HFF-Myc (cell line): ENCODE measurements around the gene NAT10.

Experiments used
- DNase-seq: peaks from one replicate; pipeline ENCODE4 v3.0.0-alpha.2; 2011; ENCODE audit warnings: low read depth; ENCODE audit errors: extremely low read depth
- H3K4me3 ChIP-seq: replicated peaks from 2 replicates; pipeline ENCODE4 v1.5.1; 2011; ENCODE audit warnings: low read depth, mild to moderate bottlenecking, control low read depth, low read length
- TF ChIP-seq, protein P1 (sequence below): IDR thresholded peaks from 2 replicates; pipeline ENCODE4 v1.5.1; 2012; ENCODE audit warnings: mild to moderate bottlenecking, low read depth, low read length, control low read depth; ENCODE audit errors: missing control alignments

Gene NAT10

DNA sequence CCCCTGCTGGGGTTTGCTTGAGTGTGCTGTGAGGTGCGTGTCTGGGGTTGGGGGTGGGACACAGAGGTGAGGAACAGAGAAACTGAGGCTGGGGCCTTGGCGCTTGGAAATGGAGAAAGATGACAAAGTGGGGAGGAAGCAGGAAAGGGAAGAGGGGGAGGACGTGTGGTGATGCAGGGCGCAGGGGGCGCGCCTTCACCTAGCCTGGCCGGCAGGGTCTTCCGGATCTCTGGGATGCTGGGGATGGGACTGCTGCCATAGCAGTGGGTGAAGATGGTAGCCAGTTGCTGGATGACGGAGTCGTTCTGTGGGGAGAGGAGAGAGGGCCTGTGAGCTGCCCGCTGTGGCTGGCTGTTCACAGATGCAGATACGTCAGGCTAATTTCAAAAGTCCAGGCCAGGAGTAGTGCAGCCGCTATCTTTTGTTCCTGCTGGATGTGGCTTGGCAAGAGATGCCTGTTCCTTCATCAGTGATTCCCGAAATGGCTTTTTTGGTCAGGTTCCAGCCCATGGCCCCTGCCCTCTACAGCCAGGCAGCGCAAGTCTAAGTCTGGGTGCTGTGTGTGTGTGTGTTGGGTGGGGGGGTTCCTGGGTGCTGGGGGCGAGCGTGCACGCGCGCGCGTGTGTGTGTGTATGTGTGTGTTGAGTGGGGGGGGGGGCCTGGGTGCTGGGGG is 54.8 kb downstream of the NAT10 start:
- TF ChIP-seq, protein P1, sequence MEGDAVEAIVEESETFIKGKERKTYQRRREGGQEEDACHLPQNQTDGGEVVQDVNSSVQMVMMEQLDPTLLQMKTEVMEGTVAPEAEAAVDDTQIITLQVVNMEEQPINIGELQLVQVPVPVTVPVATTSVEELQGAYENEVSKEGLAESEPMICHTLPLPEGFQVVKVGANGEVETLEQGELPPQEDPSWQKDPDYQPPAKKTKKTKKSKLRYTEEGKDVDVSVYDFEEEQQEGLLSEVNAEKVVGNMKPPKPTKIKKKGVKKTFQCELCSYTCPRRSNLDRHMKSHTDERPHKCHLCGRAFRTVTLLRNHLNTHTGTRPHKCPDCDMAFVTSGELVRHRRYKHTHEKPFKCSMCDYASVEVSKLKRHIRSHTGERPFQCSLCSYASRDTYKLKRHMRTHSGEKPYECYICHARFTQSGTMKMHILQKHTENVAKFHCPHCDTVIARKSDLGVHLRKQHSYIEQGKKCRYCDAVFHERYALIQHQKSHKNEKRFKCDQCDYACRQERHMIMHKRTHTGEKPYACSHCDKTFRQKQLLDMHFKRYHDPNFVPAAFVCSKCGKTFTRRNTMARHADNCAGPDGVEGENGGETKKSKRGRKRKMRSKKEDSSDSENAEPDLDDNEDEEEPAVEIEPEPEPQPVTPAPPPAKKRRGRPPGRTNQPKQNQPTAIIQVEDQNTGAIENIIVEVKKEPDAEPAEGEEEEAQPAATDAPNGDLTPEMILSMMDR = no peak
- DNase-seq = no peak
- no peak overlapping the region for H3K4me3 ChIP-seq

DNA sequence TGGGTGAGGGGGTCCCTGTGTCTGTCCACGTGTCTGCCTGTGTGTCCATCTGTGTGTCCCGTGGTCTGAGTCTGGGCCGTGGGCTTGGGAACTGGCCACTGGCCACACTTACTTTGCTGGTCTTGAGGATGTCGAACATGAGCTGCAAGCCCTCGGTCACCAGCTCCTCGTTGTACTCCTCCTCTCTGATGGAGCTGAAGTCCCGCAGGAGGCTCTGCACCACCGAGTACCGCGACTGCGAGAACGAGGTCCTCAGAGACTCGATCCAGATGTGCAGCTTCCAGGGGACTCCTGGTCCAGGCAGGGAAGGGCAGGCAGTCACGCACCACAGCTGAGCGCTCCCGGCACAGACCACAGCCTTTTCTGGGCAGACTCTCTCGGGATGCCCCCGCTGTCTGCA is 55.4 kb downstream of the NAT10 start:
- TF ChIP-seq, protein P1 = no peak
- no peak for DNase-seq

DNA sequence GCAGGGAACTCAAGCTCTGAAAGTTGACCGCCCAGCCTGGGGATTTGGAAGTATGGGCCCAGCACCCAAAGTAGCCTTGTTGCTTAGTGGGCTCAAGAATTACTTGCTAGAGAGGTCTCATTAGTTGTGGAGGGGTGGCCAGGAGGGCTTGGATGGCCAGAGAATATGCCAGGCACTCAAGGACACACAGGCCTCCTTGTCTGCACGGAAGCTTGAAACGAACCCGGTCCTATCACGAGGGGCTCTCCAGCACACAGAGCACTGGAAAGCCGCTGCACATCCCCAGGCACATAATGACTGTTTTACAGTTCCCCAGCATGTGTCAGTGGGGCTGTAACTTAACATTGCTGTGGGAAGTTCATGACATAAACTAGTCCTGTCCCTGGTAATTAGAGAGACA is 55.9 kb downstream of the NAT10 start:
- TF ChIP-seq, protein P1 = no peak
- no peak for DNase-seq
- no peak overlapping the region for H3K4me3 ChIP-seq

More for the DNA sequence above, 55.4 kb downstream of the NAT10 start:
- H3K4me3 ChIP-seq = no peak overlapping the region

DNA sequence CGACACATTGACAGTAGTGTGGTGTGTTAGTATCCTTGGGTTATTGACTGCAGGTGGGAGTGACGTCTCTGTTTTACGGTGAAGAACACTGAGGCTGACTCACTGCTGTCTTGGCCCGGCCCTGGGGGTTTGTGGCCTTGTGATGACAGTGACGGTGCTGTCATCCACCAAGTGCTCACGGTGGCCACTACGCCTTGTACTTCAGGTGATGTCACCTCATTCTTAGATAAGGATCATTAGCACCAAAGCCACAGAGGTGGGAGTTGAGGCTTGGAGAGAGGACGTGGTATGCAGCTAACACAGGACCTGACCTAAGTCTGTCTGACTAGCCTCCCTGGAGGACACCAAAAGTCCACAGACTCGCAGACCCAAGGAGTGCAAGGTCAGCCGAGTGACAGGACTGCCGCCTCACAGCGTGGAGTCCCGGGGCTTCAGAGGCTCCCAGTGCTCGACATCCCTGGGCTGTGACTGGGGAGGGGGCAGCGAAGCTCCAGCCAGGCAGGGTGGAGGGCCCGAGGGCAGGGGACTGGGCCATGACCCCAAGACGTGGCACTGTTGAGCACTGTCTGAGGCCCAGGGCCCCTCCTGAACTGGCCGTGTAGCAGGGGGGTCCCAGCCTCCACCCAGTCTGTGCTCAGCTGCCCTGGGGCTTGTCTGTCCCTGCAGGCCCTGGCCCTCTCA is 56.5 kb downstream of the NAT10 start:
- TF ChIP-seq, protein P1 = no peak
- no peak overlapping the region for H3K4me3 ChIP-seq
- DNase-seq = no peak

DNA sequence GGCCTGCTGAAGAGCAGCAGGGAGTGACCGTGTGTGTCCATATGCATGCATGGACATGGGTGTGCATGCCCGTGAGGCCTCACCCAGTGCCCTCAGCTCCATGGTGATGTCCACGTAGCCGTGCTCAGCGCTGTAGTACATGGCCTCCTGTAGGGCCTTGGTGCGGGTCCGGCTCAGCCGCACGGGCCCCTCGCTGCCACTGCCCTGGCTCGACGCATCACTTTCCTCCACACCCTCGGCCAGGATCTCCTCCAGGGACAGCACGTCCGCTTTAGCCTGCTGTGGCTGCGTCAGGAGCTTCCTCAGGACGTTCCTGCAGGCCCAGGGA is 57.0 kb downstream of the NAT10 start:
- DNase-seq = no peak
- TF ChIP-seq, protein P1 = no peak
- no peak overlapping the region for H3K4me3 ChIP-seq

DNA sequence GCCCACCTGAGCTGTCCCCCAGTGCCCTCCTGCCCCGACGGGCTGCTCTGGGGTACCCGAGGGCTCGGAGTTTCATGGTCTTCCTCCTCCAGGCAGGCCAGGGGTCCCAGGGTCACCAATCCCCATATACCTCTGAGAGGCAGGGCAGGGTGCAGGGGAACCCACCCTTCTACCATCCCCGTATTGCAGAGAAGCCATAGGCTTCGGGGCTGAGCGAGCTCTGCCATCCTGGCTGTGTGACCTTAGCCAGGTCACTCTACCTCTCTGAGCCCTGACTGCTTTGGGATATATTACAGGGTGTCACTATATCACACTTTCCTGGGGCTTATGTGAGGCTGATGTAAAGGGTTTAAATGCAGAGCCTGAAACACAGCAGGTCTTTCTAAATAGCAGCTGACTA is 57.4 kb downstream of the NAT10 start:
- DNase-seq = no peak
- TF ChIP-seq, protein P1 = no peak

More for the DNA sequence above, 57.4 kb downstream of the NAT10 start:
- no peak overlapping the region for H3K4me3 ChIP-seq
